ENCODE data around the gene CACNA1D. TPM values are rescaled to one million over a fixed set of nuclear protein-coding genes. Genes with fewer than 3 reads are reported as not detected.

The CACNA1D gene
- total and polyA plus RNA-seq, 2 donors from 2014 or later, result 3.7 to 35.7 TPM

- H3K36me3 ChIP-seq (ENCODE audit: control insufficient read depth in 2 of 3, insufficient read depth in 3 of 3, low read length in 3 of 3), result no peaks in the 10 kb centered on the region
- no peaks in the 10 kb centered on the region for H3K27me3 ChIP-seq (ENCODE audit: control insufficient read depth, insufficient read depth, low read length)
- TF ChIP-seq CTCF (IDR thresholded peaks at IDR 0.05; ENCODE audit: borderline replicate concordance, extremely low read depth, insufficient read depth), result no peak
- no peak overlapping the region for H3K27ac ChIP-seq (ENCODE audit: low read depth in 2 of 2, low read length in 2 of 2)
- DNase-seq, result no peak
- intact Hi-C loops (cut with DNase I), result no loop called here
- no peaks in the 10 kb centered on the region for H3K9me3 ChIP-seq (ENCODE audit: control insufficient read depth in 2 of 3, insufficient read depth in 1 of 3, low read length in 3 of 3)
- H3K9ac ChIP-seq (ENCODE audit: low read length in 3 of 3), result no peak overlapping the region
- no peak overlapping the region for H3K4me3 ChIP-seq (ENCODE audit: low read length in 3 of 3)
- no peaks in the 10 kb centered on the region for H3K4me1 ChIP-seq (ENCODE audit: control insufficient read depth in 2 of 3, insufficient read depth in 2 of 3, low read depth in 1 of 3, low read length in 3 of 3)
- no peak for FAIRE-seq
Observed at GRCh38 chr3:53581671-53582070, 87.3 kb downstream of the CACNA1D start.

GRCh38 chr3:53583161-53583690, 88.8 kb downstream of the CACNA1D start:
- FAIRE-seq (no peak), DNase-seq (no peak)
- H3K36me3 ChIP-seq (ENCODE audit: control insufficient read depth in 2 of 3, insufficient read depth in 3 of 3, low read length in 3 of 3), result no peaks in the 10 kb centered on the region
- no peaks in the 10 kb centered on the region for H3K4me1 ChIP-seq (ENCODE audit: control insufficient read depth in 2 of 3, insufficient read depth in 2 of 3, low read depth in 1 of 3, low read length in 3 of 3)
- no peaks in the 10 kb centered on the region for H3K27me3 ChIP-seq (ENCODE audit: control insufficient read depth, insufficient read depth, low read length)
- H3K9ac ChIP-seq (ENCODE audit: low read length in 3 of 3), result no peak overlapping the region
- no peak for TF ChIP-seq CTCF (IDR thresholded peaks at IDR 0.05; ENCODE audit: borderline replicate concordance, extremely low read depth, insufficient read depth)
- H3K4me3 ChIP-seq (ENCODE audit: low read length in 3 of 3), result no peak overlapping the region
- no peak overlapping the region for H3K27ac ChIP-seq (ENCODE audit: low read depth in 2 of 2, low read length in 2 of 2)
- intact Hi-C loops (cut with DNase I), result no loop called here
- no peaks in the 10 kb centered on the region for H3K9me3 ChIP-seq (ENCODE audit: control insufficient read depth in 2 of 3, insufficient read depth in 1 of 3, low read length in 3 of 3)

- no peaks in the 10 kb centered on the region for H3K36me3 ChIP-seq (ENCODE audit: control insufficient read depth in 2 of 3, insufficient read depth in 3 of 3, low read length in 3 of 3)
- no peak for TF ChIP-seq CTCF (IDR thresholded peaks at IDR 0.05; ENCODE audit: borderline replicate concordance, extremely low read depth, insufficient read depth)
- DNase-seq (no peak), FAIRE-seq (no peak)
- H3K4me3 ChIP-seq (ENCODE audit: low read length in 3 of 3), result no peak overlapping the region
- H3K4me1 ChIP-seq (ENCODE audit: control insufficient read depth in 2 of 3, insufficient read depth in 2 of 3, low read depth in 1 of 3, low read length in 3 of 3), result no peaks in the 10 kb centered on the region
- intact Hi-C loops (cut with DNase I), result no loop called here
- no peak overlapping the region for H3K9ac ChIP-seq (ENCODE audit: low read length in 3 of 3)
- no peaks in the 10 kb centered on the region for H3K9me3 ChIP-seq (ENCODE audit: control insufficient read depth in 2 of 3, insufficient read depth in 1 of 3, low read length in 3 of 3)
- no peaks in the 10 kb centered on the region for H3K27me3 ChIP-seq (ENCODE audit: control insufficient read depth, insufficient read depth, low read length)
- H3K27ac ChIP-seq (ENCODE audit: low read depth in 2 of 2, low read length in 2 of 2), result no peak overlapping the region
Observed at GRCh38 chr3:53585049-53585448, 90.6 kb downstream of the CACNA1D start.

- TF ChIP-seq CTCF (IDR thresholded peaks at IDR 0.05; ENCODE audit: borderline replicate concordance, extremely low read depth, insufficient read depth), result no peak
- Histone ChIP-seq H3K9ac (ENCODE audit: low read length in 3 of 3) (no peak overlapping the region), H3K36me3 (ENCODE audit: control insufficient read depth in 2 of 3, insufficient read depth in 3 of 3, low read length in 3 of 3) (no peaks in the 10 kb centered on the region), H3K27me3 (ENCODE audit: control insufficient read depth, insufficient read depth, low read length) (no peaks in the 10 kb centered on the region), H3K4me1 (ENCODE audit: control insufficient read depth in 2 of 3, insufficient read depth in 2 of 3, low read depth in 1 of 3, low read length in 3 of 3) (no peaks in the 10 kb centered on the region), H3K4me3 (ENCODE audit: low read length in 3 of 3) (no peak overlapping the region), H3K9me3 (ENCODE audit: control insufficient read depth in 2 of 3, insufficient read depth in 1 of 3, low read length in 3 of 3) (no peaks in the 10 kb centered on the region), H3K27ac (ENCODE audit: low read depth in 2 of 2, low read length in 2 of 2) (peak overlapping the region in 1 of 2 donors; percentile 10)
- FAIRE-seq, result no peak
- intact Hi-C loops (cut with DNase I), result no loop called here
- DNase-seq, result no peak
Observed at GRCh38 chr3:53585627-53586026, 91.2 kb downstream of the CACNA1D start.

Data from kidney (tissue), 14 donors.